GM12878 (cell line): ENCODE measurements around the gene HSD17B1. TPM values are rescaled to one million over a fixed set of nuclear protein-coding genes. Genes with fewer than 3 reads are reported as not detected.
A peak's percentile ranks its signal among the peaks of the same experiment; 100 is the strongest.

Experiments
- BCL11A ChIP-seq: IDR thresholded peaks from 2 replicates; pipeline ENCODE4 v1.6.1; 2011; ENCODE audit warnings: low read depth, low read length
- BCLAF1 ChIP-seq: fragments of 450-650 bp; IDR thresholded peaks from 2 replicates; pipeline ENCODE4 v1.6.1; 2017; ENCODE audit warnings: antibody characterized with exemption, mild to moderate bottlenecking, moderate library complexity
- CREB1 ChIP-seq: IDR thresholded peaks from 2 replicates; pipeline ENCODE4 v1.6.1; 2012; ENCODE audit warnings: low read depth, mild to moderate bottlenecking, inconsistent platforms
- DPF2 ChIP-seq: fragments of 450-650 bp; IDR thresholded peaks from 2 replicates; pipeline ENCODE4 v1.6.1; 2017; ENCODE audit warnings: mild to moderate bottlenecking
- E2F8 ChIP-seq: fragments of 450-650 bp; IDR thresholded peaks from 2 replicates; pipeline ENCODE4 v1.6.1; 2018; ENCODE audit warnings: mild to moderate bottlenecking, low read depth, moderate library complexity; ENCODE audit not compliant: partially characterized antibody
- GABPA ChIP-seq: IDR thresholded peaks from 2 replicates; pipeline ENCODE4 v1.6.1; 2014; ENCODE audit warnings: antibody characterized with exemption, low read depth, mild to moderate bottlenecking, inconsistent platforms
- HCFC1 ChIP-seq: fragments of 150-350 bp; IDR thresholded peaks from 2 replicates; pipeline ENCODE4 v1.6.1; 2014; ENCODE audit warnings: low read length
- PBX3 ChIP-seq: IDR thresholded peaks from 2 replicates; pipeline ENCODE4 v1.6.1; 2011; ENCODE audit warnings: mild to moderate bottlenecking, low read depth, low read length, moderate library complexity; ENCODE audit not compliant: insufficient replicate concordance
- RBBP5 ChIP-seq: fragments of 200-600 bp; sonication (generic); conservative IDR thresholded peaks from 2 replicates; pipeline ENCODE4 v1.6.1; 2016
- RUNX3 ChIP-seq: IDR thresholded peaks from 2 replicates; pipeline ENCODE4 v1.6.1; 2012; ENCODE audit warnings: low read length, inconsistent platforms
- SIX5 ChIP-seq: IDR thresholded peaks from 2 replicates; pipeline ENCODE4 v1.6.1; 2011; ENCODE audit warnings: mild to moderate bottlenecking, low read depth, low read length, moderate library complexity; ENCODE audit not compliant: severe bottlenecking
- SREBF2 ChIP-seq: IDR thresholded peaks from 2 replicates; pipeline ENCODE4 v1.6.1; 2012; ENCODE audit warnings: mild to moderate bottlenecking, low read length
- SUPT20H ChIP-seq: IDR thresholded peaks from 2 replicates; pipeline ENCODE4 v1.6.1; 2011; ENCODE audit warnings: low read depth, mild to moderate bottlenecking, low read length, moderate library complexity, borderline replicate concordance; ENCODE audit not compliant: control insufficient read depth
- USF2 ChIP-seq: IDR thresholded peaks from 2 replicates; pipeline ENCODE4 v1.6.1; 2011; ENCODE audit warnings: low read depth, low read length, improper control_type of control experiment, borderline replicate concordance
- YBX1 ChIP-seq: fragments of 450-650 bp; IDR thresholded peaks from 2 replicates; pipeline ENCODE4 v1.6.1; 2016; ENCODE audit warnings: antibody characterized with exemption
- ZNF217 ChIP-seq: fragments of 450-650 bp; IDR thresholded peaks from 2 replicates; pipeline ENCODE4 v1.6.1; 2017; ENCODE audit warnings: antibody characterized with exemption, mild to moderate bottlenecking
- ZNF274 ChIP-seq: IDR thresholded peaks from one replicate; pipeline ENCODE4 v1.8.0; 2011; ENCODE audit not compliant: insufficient read length, insufficient read depth
- polyA plus RNA-seq, 11 experiments: library from polyadenylated mRNA; depleted of rRNA in 4 of 11; unstranded in 6 of 11; stranded (reverse) in 5 of 11; fragments of >200 nt; fragmentation: Nextera tagmentation in 4 of 11; fragmentation: Illumina TruSeq in 1 of 11; extraction: Ambion mirVana in 4 of 11; extraction: Trizol in 1 of 11; gene quantifications; 1 replicate in 1 of 11; 2 replicates in 10 of 11; pipeline versions ENCODE4 v1.2.1 to v1.2.3, GENCODE V29; 2011 to 2016; ENCODE audit warnings: inconsistent platforms in 2 of 11, missing spikeins in 2 of 11, low read depth in 1 of 11
- total RNA-seq, 4 experiments: library from RNA; depleted of rRNA in 3 of 4; stranded (reverse); fragments of >200 nt in 3 of 4; fragmentation: Illumina TruSeq in 1 of 4; extraction: Trizol in 1 of 4; gene quantifications; 2 replicates each; pipeline versions ENCODE4 v1.2.1 to v1.2.3, GENCODE V29; 2013 to 2021
- TF ChIP-seq, protein P1 (sequence below): fragments of 450-650 bp; conservative IDR thresholded peaks from 2 replicates; pipeline ENCODE4 v1.6.1; 2017; ENCODE audit warnings: mild to moderate bottlenecking, moderate library complexity
- TF ChIP-seq, protein P2 (sequence below): IDR thresholded peaks from 2 replicates; pipeline ENCODE4 v1.6.1; 2012; ENCODE audit warnings: low read length, inconsistent platforms

HSD17B1 gene
- total and polyA plus RNA-seq, 10 of the 15 experiments (the other 5 are each of a cell fraction or from before 2014, with no cell fraction given) = 0.15 to 1.1 (median 0.42) TPM

GRCh38 chr17:42577532-42578281 is 25.0 kb downstream of the HSD17B1 start, which contains the start of gene PSMC3IP (continued):
- TF ChIP-seq, protein P1, sequence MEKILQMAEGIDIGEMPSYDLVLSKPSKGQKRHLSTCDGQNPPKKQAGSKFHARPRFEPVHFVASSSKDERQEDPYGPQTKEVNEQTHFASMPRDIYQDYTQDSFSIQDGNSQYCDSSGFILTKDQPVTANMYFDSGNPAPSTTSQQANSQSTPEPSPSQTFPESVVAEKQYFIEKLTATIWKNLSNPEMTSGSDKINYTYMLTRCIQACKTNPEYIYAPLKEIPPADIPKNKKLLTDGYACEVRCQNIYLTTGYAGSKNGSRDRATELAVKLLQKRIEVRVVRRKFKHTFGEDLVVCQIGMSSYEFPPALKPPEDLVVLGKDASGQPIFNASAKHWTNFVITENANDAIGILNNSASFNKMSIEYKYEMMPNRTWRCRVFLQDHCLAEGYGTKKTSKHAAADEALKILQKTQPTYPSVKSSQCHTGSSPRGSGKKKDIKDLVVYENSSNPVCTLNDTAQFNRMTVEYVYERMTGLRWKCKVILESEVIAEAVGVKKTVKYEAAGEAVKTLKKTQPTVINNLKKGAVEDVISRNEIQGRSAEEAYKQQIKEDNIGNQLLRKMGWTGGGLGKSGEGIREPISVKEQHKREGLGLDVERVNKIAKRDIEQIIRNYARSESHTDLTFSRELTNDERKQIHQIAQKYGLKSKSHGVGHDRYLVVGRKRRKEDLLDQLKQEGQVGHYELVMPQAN = peak; percentile 98
- TF ChIP-seq RUNX3 (peak; percentile 22; the same call in 1 of the 2 replicates), SIX5 (no peak), CREB1 (peak; percentile 80), RBBP5 (no peak), YBX1 (no peak), GABPA (peak; percentile 96), PBX3 (no peak), DPF2 (no peak; the same call in 1 of the 2 replicates), USF2 (no peak), HCFC1 (peak; percentile 66), BCL11A (no peak), SUPT20H (no peak), E2F8 (peak; percentile 100), SREBF2 (no peak), BCLAF1 (no peak), ZNF217 (no peak), ZNF274 (no peak)
- TF ChIP-seq, protein P2, sequence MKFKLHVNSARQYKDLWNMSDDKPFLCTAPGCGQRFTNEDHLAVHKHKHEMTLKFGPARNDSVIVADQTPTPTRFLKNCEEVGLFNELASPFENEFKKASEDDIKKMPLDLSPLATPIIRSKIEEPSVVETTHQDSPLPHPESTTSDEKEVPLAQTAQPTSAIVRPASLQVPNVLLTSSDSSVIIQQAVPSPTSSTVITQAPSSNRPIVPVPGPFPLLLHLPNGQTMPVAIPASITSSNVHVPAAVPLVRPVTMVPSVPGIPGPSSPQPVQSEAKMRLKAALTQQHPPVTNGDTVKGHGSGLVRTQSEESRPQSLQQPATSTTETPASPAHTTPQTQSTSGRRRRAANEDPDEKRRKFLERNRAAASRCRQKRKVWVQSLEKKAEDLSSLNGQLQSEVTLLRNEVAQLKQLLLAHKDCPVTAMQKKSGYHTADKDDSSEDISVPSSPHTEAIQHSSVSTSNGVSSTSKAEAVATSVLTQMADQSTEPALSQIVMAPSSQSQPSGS = no peak
